Activated naive CD4-positive, alpha-beta T cell treated with anti-CD3 and anti-CD28 coated beads, Interleukin-2, amount 50 U/mL, for 16 hours (primary cell): ENCODE measurements around the gene TMEM131L.

Experiments
- DNase-seq: peaks from one replicate; pipeline ENCODE4 v3.0.0-alpha.2; 2020

Gene TMEM131L

GRCh38 chr4:153523164-153523796 lies 57.1 kb downstream of the TMEM131L start:
- no peak for DNase-seq

DNA sequence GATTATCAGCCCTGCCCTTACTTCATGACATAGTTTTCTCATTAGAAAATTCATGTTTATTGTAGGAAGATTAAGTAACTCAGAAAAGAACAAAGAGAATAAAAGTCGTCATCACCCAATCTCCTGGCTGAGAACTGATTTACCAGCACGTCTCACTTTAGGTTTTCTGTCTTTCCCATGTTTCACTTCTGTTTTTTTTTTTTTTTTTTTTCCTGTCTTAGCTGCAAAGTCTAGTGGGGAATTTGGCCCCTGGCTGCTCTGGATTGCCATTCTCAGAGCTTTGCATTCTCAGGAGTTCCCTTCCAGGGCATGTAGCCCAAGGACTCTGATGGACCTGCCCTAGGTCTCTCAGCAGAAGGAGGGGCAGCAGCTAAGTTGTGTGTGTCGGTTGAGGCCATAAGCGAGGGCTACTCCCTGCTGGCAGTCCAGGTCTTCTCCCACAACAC lies 57.8 kb downstream of the TMEM131L start:
- DNase-seq = no peak

- DNase-seq = no peak
Measured at GRCh38 chr4:153524682-153525081, 58.5 kb downstream of the TMEM131L start.

- DNase-seq = no peak
Measured at GRCh38 chr4:153527690-153528089, 61.5 kb downstream of the TMEM131L start.

- DNase-seq = no peak
Measured at GRCh38 chr4:153528705-153529485, 62.7 kb downstream of the TMEM131L start.

DNA sequence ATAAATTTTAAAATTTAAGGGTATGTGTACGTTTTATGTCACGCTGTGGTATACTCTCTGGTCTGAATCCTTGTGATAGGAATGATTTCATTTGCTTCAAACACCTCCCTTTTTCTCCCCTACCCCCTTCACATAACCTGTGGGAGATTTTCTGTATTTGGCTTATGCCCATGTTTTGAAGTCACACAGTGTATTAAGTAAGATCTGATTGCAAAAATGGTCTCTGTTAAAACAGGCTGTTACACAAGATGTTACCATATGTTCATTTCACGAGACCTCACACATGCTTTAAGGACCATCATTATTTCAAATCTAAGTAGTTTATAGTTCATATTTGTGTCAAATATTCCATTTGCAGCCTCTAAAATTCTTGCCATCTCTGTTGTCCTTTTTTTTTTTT lies 63.5 kb downstream of the TMEM131L start:
- DNase-seq = no peak

DNA sequence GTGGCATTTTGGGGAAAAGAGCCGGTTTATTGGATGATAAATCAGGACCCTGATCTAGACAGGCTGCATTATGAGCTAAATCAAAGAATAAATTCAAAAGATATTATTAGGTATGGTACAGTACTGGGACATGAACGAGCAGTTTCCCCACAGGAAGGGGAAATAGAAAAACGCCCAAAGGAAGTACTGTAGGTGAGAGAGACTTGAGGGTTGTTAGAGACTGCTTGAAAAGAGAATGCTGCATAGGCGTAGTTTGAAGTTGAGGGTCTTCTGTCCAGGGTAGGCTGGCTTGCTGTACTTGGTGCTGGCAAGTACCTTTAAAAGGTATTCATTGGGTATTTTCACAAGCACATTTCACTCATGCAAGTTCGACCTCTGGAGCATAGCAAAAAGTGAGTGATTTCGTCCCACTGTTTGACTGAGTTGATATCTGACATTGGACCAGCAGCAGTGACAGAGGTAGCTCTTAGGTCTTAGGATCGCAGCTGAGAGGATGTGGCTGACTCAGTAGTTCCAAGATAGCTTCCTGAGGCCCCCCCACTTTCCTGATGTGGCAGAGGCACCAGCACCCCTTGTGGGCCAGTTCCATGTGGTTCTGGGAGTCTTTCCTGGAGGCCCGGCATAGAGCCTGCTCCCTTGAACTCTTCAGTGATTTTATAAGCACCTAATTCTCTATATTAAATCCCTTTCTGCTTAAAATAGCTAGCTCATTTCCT lies 64.3 kb downstream of the TMEM131L start:
- DNase-seq = peak; percentile 29

DNA sequence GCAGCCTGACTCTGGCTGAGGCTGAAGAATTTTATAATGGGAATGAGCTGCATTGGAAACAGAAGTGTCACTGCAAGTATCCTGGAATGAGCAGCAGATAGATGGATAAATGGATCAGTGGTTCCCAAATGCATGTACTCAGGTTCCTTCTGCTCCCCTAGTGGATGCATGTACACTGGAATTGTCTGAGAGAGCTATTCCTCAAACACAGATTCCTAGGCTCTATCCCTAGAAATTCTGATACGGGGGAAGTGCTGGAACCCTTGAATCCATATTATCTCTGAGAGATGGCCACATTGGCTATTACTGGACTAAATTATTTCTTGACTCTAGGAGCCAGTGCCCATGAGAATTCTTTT lies 64.8 kb downstream of the TMEM131L start:
- DNase-seq = no peak

DNA sequence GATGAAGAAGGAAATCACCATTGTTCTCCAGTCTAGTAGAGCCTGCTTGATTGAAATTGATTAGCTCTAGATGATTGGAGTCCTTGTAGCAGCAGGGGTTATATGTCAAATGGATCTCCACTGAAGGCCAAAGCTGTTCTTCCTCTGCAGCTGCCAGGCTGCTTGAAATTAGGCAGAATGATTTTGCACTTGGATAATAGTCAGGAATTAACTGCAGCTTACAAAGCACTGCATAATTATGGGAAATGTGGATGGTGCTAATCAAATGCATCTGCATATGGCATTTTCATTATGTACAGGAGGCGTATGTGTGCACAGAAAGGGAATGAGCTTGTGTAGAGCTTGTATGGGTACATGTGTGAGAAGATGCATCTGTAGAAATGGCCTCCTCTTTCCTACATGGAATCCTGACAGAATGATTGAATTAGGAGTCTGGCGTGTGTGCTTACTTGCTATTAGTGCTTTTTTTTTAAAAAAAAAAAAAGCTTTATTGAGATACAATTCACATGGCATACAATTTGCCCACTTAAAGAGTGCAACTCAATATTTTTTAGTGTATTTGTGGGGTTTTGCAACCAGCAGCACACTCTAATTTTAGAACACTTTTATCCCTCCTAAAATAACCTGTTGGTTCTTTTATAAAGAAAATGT lies 65.9 kb downstream of the TMEM131L start:
- DNase-seq = no peak

- no peak for DNase-seq
Measured at GRCh38 chr4:153532636-153533035, 66.5 kb downstream of the TMEM131L start.

- no peak for DNase-seq
Measured at GRCh38 chr4:153533387-153533786, 67.2 kb downstream of the TMEM131L start.

GRCh38 chr4:153534792-153535629 lies 68.9 kb downstream of the TMEM131L start:
- DNase-seq = no peak

GRCh38 chr4:153535772-153536513 lies 69.8 kb downstream of the TMEM131L start:
- DNase-seq = no peak

GRCh38 chr4:153537493-153537960 lies 71.4 kb downstream of the TMEM131L start:
- no peak for DNase-seq

DNA sequence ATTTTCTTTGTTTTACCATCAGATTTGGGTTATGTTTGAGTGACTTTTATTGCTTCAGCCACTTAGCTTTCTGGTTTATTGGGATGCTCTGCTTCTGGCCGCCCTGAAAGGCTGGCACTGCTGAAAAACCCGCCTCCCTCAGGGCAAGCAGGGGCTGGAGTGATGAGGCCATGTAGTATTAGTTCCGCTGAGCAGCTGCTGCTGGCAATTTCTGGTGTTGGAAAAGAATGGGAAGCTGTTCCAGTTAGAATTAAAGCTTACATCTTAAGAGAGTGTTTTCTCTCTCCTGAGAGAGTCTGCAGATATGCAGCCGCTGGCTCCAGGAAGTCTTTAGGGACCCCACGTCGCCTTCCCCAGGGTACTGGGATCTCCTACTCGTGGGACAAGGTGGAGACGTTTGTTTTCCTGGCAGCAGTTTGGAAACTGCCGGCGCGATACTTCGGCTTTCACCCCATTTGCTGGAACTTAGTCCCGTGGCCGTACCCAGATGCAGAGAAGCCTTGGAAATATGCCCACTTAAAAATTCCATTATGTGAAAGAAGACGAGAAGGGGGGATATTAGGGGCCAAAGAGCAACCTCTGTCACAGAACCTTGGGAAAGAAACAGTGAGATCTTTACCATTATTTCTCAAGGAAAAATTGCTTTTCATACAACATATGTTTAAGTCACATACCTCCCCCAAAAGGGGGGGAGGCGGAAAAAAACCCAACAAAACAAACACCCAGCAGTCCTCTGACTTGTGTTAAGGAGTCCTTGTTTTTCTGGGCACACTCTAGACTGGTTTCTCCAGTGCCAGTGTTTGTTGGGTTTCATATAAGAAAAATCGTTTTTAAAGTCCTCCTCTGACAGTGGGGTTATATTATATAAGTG lies 72.6 kb downstream of the TMEM131L start:
- no peak for DNase-seq

DNA sequence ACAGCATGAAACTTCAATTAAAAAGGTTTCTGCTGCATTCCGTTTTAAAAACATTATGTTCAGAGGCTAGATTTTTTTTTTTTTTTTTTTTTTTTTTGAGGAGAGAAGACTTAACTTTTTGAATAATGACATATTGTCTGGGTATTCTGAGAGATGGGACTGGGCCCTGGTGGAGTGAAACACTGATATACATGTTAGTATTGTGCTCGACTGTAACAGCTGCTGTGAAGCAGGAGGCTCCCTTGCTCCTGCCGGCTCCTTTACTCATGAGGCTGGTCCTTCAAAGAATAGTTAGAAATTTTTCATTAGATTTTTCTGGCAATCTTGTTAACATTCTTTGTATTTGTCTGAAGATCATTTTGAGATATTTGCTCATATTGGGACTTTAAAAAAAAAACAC lies 73.3 kb downstream of the TMEM131L start:
- DNase-seq = no peak

- no peak for DNase-seq
Measured at GRCh38 chr4:153541456-153542096, 75.4 kb downstream of the TMEM131L start.

GRCh38 chr4:153542131-153542530 lies 76.0 kb downstream of the TMEM131L start:
- DNase-seq = no peak

GRCh38 chr4:153542834-153543233 lies 76.7 kb downstream of the TMEM131L start:
- DNase-seq = no peak

GRCh38 chr4:153543351-153543750 lies 77.2 kb downstream of the TMEM131L start:
- no peak for DNase-seq
